Right lobe of liver (tissue), 6 donors: ENCODE data around the gene NEURL4. TPM values are rescaled to one million over a fixed set of nuclear protein-coding genes. Genes with fewer than 3 reads are reported as not detected.
"Not testable (repeated sequence)": the region's sequence is repeated elsewhere in the genome, so short reads cannot be mapped to it uniquely, and the experiment has no call there.

Experiments
- ATAC-seq, 4 donors: fragments of 200-7000 bp; cut with Tn5 transposase; one replicate each; pipeline ENCODE4 v1.9.1; 2020; ENCODE audit warnings: mild to moderate bottlenecking in 4 of 4, moderate library complexity in 4 of 4
- DNase-seq, 3 donors: peaks; one replicate each; pipeline ENCODE4 v3.0.0-alpha.2; 2020
- H3K27ac ChIP-seq, 3 donors: fragments of 200-600 bp; one replicate each; pipeline ENCODE4 v1.8.0; 2022
- H3K27me3 ChIP-seq, 2 donors: fragments of 200-600 bp; one replicate each; pipeline ENCODE4 v1.8.0; 2022
- H3K36me3 ChIP-seq, 4 donors: fragments of 200-600 bp; sonication (generic) in 1 of 4; one replicate each; pipeline versions ENCODE4 v1.5.1 to v1.8.0; 2017 to 2022; ENCODE audit warnings: control low read depth in 1 of 4
- H3K4me1 ChIP-seq, 4 donors: fragments of 200-600 bp; sonication (generic) in 1 of 4; one replicate each; pipeline versions ENCODE4 v1.5.1 to v1.8.0; 2017 to 2022; ENCODE audit warnings: control low read depth in 1 of 4
- H3K4me3 ChIP-seq, 3 donors: fragments of 200-600 bp; one replicate each; pipeline ENCODE4 v1.8.0; 2022
- H3K9me3 ChIP-seq, 4 donors: fragments of 200-600 bp; sonication (generic) in 1 of 4; one replicate each; pipeline versions ENCODE4 v1.5.1 to v1.8.0; 2017 to 2022; ENCODE audit warnings: control low read depth in 1 of 4
- CTCF ChIP-seq, 4 donors: fragments of 200-600 bp in 3 of 4; fragments of 450-650 bp in 1 of 4; IDR thresholded peaks; one replicate each; pipeline versions ENCODE4 v1.5.1 to v1.8.0; 2016 to 2022; ENCODE audit warnings: antibody characterized with exemption in 4 of 4, mild to moderate bottlenecking in 2 of 4
- POLR2A ChIP-seq: fragments of 450-650 bp; IDR thresholded peaks from one replicate; pipeline ENCODE4 v1.6.1; 2017; ENCODE audit warnings: antibody characterized with exemption, mild to moderate bottlenecking
- WGBS: methylation state at CpG from one replicate; pipeline ENCODE4 v1.1.6; 2018; ENCODE audit warnings: low coverage, low lambda C conversion rate; ENCODE audit not compliant: insufficient coverage; ENCODE audit errors: missing lambda C conversion rate; 5-methylcytosine and 5-hydroxymethylcytosine counted together
- intact Hi-C, 2 donors: fragments of 100-400 bp; cut with DNase I; formaldehyde crosslinking; loops; one replicate each; pipeline versions ENCODE4 v1.11.2 to v1.14.1; 2022
- total RNA-seq, 6 experiments: library from RNA; depleted of rRNA in 2 of 6; stranded (reverse); fragments of >200 nt in 2 of 6; fragmentation: NEBNext Ultra II Directional in 3 of 6; extraction: Animal tissue kit (Norgen Biotek cat#: 25700) in 3 of 6; gene quantifications; one replicate each; pipeline versions ENCODE4 v1.1.0 to v1.2.4, GENCODE V29; 2016 to 2023
- donor health status: DM: no; HTN: yes; CAD: no.
- donor health status: DM: no; HTN: no; CAD: no.
- donor health status: DM: no; HTN: no; CAD: no.
- donor health status: DM: no; HTN: yes; CAD: no.
- donor health status: DM: no; HTN: yes; CAD: no.

The NEURL4 gene
- total RNA-seq, 6 experiments from 2014 or later, result 4.2 to 22.1 (median 10.8) TPM

GRCh38 chr17:7336240-7337175, 7.4 kb upstream of the NEURL4 start, which contains the start of gene ACAP1:
TSS of gene ACAP1 (plus strand) at chr17:7336529. CDS start at chr17:7336735, 206 bp downstream.
- no peaks in the 10 kb centered on the region for H3K4me1 ChIP-seq

GRCh38 chr17:7335765-7336164, 6.6 kb upstream of the NEURL4 start:
- H3K27me3 ChIP-seq, H3K4me3 ChIP-seq, H3K27ac ChIP-seq, H3K4me1 ChIP-seq, H3K9me3 ChIP-seq, DNase-seq, intact Hi-C loops, ATAC-seq, H3K36me3 ChIP-seq: not testable (repeated sequence)
- WGBS, result 85% methylated on average over 9 of the region's 13 CpGs

More at GRCh38 chr17:7336240-7337175, 7.4 kb upstream of the NEURL4 start, which contains the start of gene ACAP1:
- ATAC-seq (peak; percentile 66 to 81 (median 68)), DNase-seq (peak in 1 of 3 donors; percentile 63)
- Histone ChIP-seq H3K27me3 (no peaks in the 10 kb centered on the region), H3K9me3 (no peaks in the 10 kb centered on the region), H3K4me3 (peak within 1 kb of the TSS in 2 of 3 donors; percentile 12 to 32), H3K36me3 (no peaks in the 10 kb centered on the region), H3K27ac (no peak within 1 kb of the TSS)
- 34% methylated on average over 8 of the region's 17 CpGs for WGBS
- intact Hi-C loops, result no loop called here
- TF ChIP-seq POLR2A (no peak), CTCF (IDR thresholded peaks at IDR 0.05) (no peak)

- Histone ChIP-seq H3K36me3 (no peaks in the 10 kb centered on the region), H3K9me3 (no peaks in the 10 kb centered on the region), H3K27me3 (no peaks in the 10 kb centered on the region), H3K27ac (no peak overlapping the region), H3K4me3 (no peak overlapping the region), H3K4me1 (peaks cover 0 to 7% (median 0%) of the 10 kb centered on the region in 4 donors)
- no peak for DNase-seq
- intact Hi-C loops, result no loop called here
- WGBS, result no CpG with 5 or more reads among the region's 3 CpGs
- peak in 1 of 4 donors; percentile 7 for ATAC-seq
- TF ChIP-seq CTCF (IDR thresholded peaks at IDR 0.05) (no peak), POLR2A (no peak)
Measured at GRCh38 chr17:7334938-7335538, 5.9 kb upstream of the NEURL4 start.

GRCh38 chr17:7332600-7333069, 3.5 kb upstream of the NEURL4 start:
- WGBS, result 41% methylated on average over 11 of the region's 14 CpGs
- ATAC-seq, DNase-seq: not testable (repeated sequence)

GRCh38 chr17:7332111-7332510, 3.0 kb upstream of the NEURL4 start:
- H3K9me3 ChIP-seq, result no peaks in the 10 kb centered on the region
- no peak overlapping the region for H3K4me3 ChIP-seq
- ATAC-seq (no peak), DNase-seq (no peak)
- peaks cover 0 to 14% (median 3%) of the 10 kb centered on the region in 4 donors for H3K4me1 ChIP-seq
- no peak for TF ChIP-seq CTCF (IDR thresholded peaks at IDR 0.05)
- no peak for TF ChIP-seq POLR2A
- H3K27me3 ChIP-seq, result no peaks in the 10 kb centered on the region
- no peaks in the 10 kb centered on the region for H3K36me3 ChIP-seq
- no peak overlapping the region for H3K27ac ChIP-seq
- intact Hi-C loops, result no loop called here
- WGBS, result 80% methylated on average over 1 of the region's 7 CpGs

More at GRCh38 chr17:7332600-7333069, 3.5 kb upstream of the NEURL4 start:
- H3K36me3 ChIP-seq, H3K4me3 ChIP-seq, H3K27me3 ChIP-seq, H3K9me3 ChIP-seq, H3K27ac ChIP-seq, intact Hi-C loops: not testable (repeated sequence)
- H3K4me1 ChIP-seq, result peaks cover 0 to 14% (median 3%) of the 10 kb centered on the region in 4 donors
